Measurements from ENCODE around the gene RABGAP1L.
"Not testable (repeated sequence)": the region's sequence is repeated elsewhere in the genome, so short reads cannot be mapped to it uniquely, and the experiment has no call there.

Gene RABGAP1L

GRCh38 chr1:174469687-174470086 is 310.4 kb downstream of the RABGAP1L start:
- DNase-seq = no peak

- DNase-seq = no peak
Observed at GRCh38 chr1:174479281-174479680, 320.0 kb downstream of the RABGAP1L start.

GRCh38 chr1:174480324-174480723 is 321.0 kb downstream of the RABGAP1L start:
- DNase-seq = no peak

GRCh38 chr1:174491606-174492005 is 332.3 kb downstream of the RABGAP1L start:
- no peak for DNase-seq

GRCh38 chr1:174497478-174497877 is 338.2 kb downstream of the RABGAP1L start:
- DNase-seq = no peak

GRCh38 chr1:174516755-174517154 is 357.4 kb downstream of the RABGAP1L start:
- DNase-seq = not testable (repeated sequence)

- DNase-seq = peak; percentile 11
Observed at GRCh38 chr1:174519844-174520243, 360.5 kb downstream of the RABGAP1L start.

GRCh38 chr1:174531751-174532150 is 372.4 kb downstream of the RABGAP1L start:
- no peak for DNase-seq

- DNase-seq = no peak
Observed at GRCh38 chr1:174534789-174535188, 375.5 kb downstream of the RABGAP1L start.

- no peak for DNase-seq
Observed at GRCh38 chr1:174535207-174535606, 375.9 kb downstream of the RABGAP1L start.

- not testable (repeated sequence) for DNase-seq
Observed at GRCh38 chr1:174543421-174543820, 384.1 kb downstream of the RABGAP1L start.

GRCh38 chr1:174550296-174550695 is 391.0 kb downstream of the RABGAP1L start:
- DNase-seq = no peak

GRCh38 chr1:174556392-174556791 is 397.1 kb downstream of the RABGAP1L start:
- no peak for DNase-seq

- no peak for DNase-seq
Observed at GRCh38 chr1:174568551-174568950, 409.2 kb downstream of the RABGAP1L start.

- no peak for DNase-seq
Observed at GRCh38 chr1:174569240-174569639, 409.9 kb downstream of the RABGAP1L start.

GRCh38 chr1:174572771-174573170 is 413.5 kb downstream of the RABGAP1L start:
- no peak for DNase-seq

- not testable (repeated sequence) for DNase-seq
Observed at GRCh38 chr1:174576120-174576519, 416.8 kb downstream of the RABGAP1L start.

- no peak for DNase-seq
Observed at GRCh38 chr1:174577681-174578080, 418.4 kb downstream of the RABGAP1L start.

- no peak for DNase-seq
Observed at GRCh38 chr1:174580801-174581200, 421.5 kb downstream of the RABGAP1L start.

GRCh38 chr1:174583316-174583715 is 424.0 kb downstream of the RABGAP1L start:
- DNase-seq = no peak

GRCh38 chr1:174584071-174584470 is 424.8 kb downstream of the RABGAP1L start:
- DNase-seq = no peak

GRCh38 chr1:174588618-174589017 is 429.3 kb downstream of the RABGAP1L start:
- DNase-seq = not testable (repeated sequence)

- no peak for DNase-seq
Observed at GRCh38 chr1:174605198-174605597, 445.9 kb downstream of the RABGAP1L start.

GRCh38 chr1:174606471-174606870 is 447.2 kb downstream of the RABGAP1L start:
- no peak for DNase-seq

- not testable (repeated sequence) for DNase-seq
Observed at GRCh38 chr1:174617905-174618304, 458.6 kb downstream of the RABGAP1L start.
